AG04449 (cell line): ENCODE results near the gene RIMKLB.

Experiments used
- CTCF ChIA-PET: fragments of 350-600 bp; formaldehyde crosslinking; extraction: SDS; loops from one replicate; lab custom pipeline; 2021; ENCODE audit warnings: antibody characterized with exemption; lab: Yijun Ruan, JAX
- POLR2A ChIA-PET: fragments of 400-600, 350-600 bp; formaldehyde crosslinking; extraction: SDS; loops from one replicate; lab custom pipeline; 2020; ENCODE audit warnings: antibody characterized with exemption, inconsistent platforms; lab: Yijun Ruan, JAX
- DNase-seq: peaks from one replicate; pipeline ENCODE4 v3.0.0-alpha.2; 2010; ENCODE audit warnings: low read depth, low spot score
- H3K4me3 ChIP-seq: 2 replicates; pipeline ENCODE4 v1.5.1; 2011; ENCODE audit warnings: low read depth, mild to moderate bottlenecking, control low read depth, low read length
- CTCF ChIP-seq: IDR thresholded peaks from one replicate; pipeline ENCODE4 v1.5.1; 2011; ENCODE audit warnings: mild to moderate bottlenecking, moderate library complexity, low read length, control low read depth, inconsistent platforms; ENCODE audit not compliant: insufficient read depth; ENCODE audit errors: missing control alignments

The RIMKLB gene

GRCh38 chr12:8773461-8773860 is 75.7 kb downstream of the RIMKLB start:
- no peak overlapping the region for H3K4me3 ChIP-seq
- no peak for DNase-seq
- CTCF ChIA-PET, result no interaction called here
- POLR2A ChIA-PET, result no interaction called here
- no peak for TF ChIP-seq CTCF

GRCh38 chr12:8779281-8779680 is 81.5 kb downstream of the RIMKLB start:
- TF ChIP-seq CTCF, result no peak
- DNase-seq, result no peak
- POLR2A ChIA-PET, result no interaction called here
- CTCF ChIA-PET, result interaction anchor here (0.8 to 3.3 kb wide), 4 partner anchors 12 to 111 kb away, joined by 3 to 11 read pairs (median 6); no protein-coding TSS in a partner anchor
- no peak overlapping the region for H3K4me3 ChIP-seq

- ChIA-PET CTCF (interaction anchor here (0.8 to 3.3 kb wide), 3 partner anchors 81 to 123 kb away, joined by 4 to 11 read pairs (median 8); no protein-coding TSS in a partner anchor), POLR2A (no interaction called here)
- DNase-seq, result no peak
These were observed 82.1 kb downstream of the RIMKLB start for GRCh38 chr12:8779862-8780261.

GRCh38 chr12:8780389-8780788 is 82.6 kb downstream of the RIMKLB start:
- peak; percentile 21 for DNase-seq
- POLR2A ChIA-PET, result no interaction called here
- CTCF ChIA-PET, result interaction anchor here (0.8 to 3.3 kb wide), 3 partner anchors 80 to 123 kb away, joined by 4 to 11 read pairs (median 8); no protein-coding TSS in a partner anchor
- no peak overlapping the region for H3K4me3 ChIP-seq
- peak; percentile 26 for TF ChIP-seq CTCF

More at GRCh38 chr12:8779862-8780261, 82.1 kb downstream of the RIMKLB start:
- H3K4me3 ChIP-seq, result no peak overlapping the region
- no peak for TF ChIP-seq CTCF

- H3K4me3 ChIP-seq, result no peak overlapping the region
- no peak for DNase-seq
- ChIA-PET POLR2A (no interaction called here), CTCF (no interaction called here)
- no peak for TF ChIP-seq CTCF
These were observed 83.8 kb downstream of the RIMKLB start for GRCh38 chr12:8781381-8782127.

GRCh38 chr12:8784290-8784888 is 86.6 kb downstream of the RIMKLB start:
- CTCF ChIA-PET, result no interaction called here
- POLR2A ChIA-PET, result interaction anchor here (0.6 kb wide), 1 partner anchor 84 kb away, joined by 4 read pairs; no protein-coding TSS in a partner anchor
- no peak for DNase-seq
- TF ChIP-seq CTCF, result no peak
- H3K4me3 ChIP-seq, result no peak overlapping the region
